Liver (tissue), 9 donors: Measurements from ENCODE around the gene MAOB. TPM values are rescaled to one million over a fixed set of nuclear protein-coding genes. Genes with fewer than 3 reads are reported as not detected.
"Not testable (repeated sequence)": the region's sequence is repeated elsewhere in the genome, so short reads cannot be mapped to it uniquely, and the experiment has no call there.

Source experiments
- DNase-seq: peaks from one replicate; pipeline ENCODE4 v3.0.0-alpha.2; 2017; ENCODE audit warnings: low spot score
- H3K27ac ChIP-seq, 2 donors: one replicate each; pipeline ENCODE4 v1.7.0; 2013; ENCODE audit warnings: inconsistent platforms in 2 of 2, low read length in 2 of 2, control low read depth in 1 of 2, low read depth in 1 of 2, mild to moderate bottlenecking in 1 of 2
- H3K27me3 ChIP-seq, 4 donors: one replicate each; pipeline versions ENCODE4 v1.6.1 to v1.7.0; 2013; ENCODE audit warnings: low read length in 3 of 4, inconsistent platforms in 1 of 4, mild to moderate bottlenecking in 1 of 4, moderate library complexity in 1 of 4; ENCODE audit not compliant: control insufficient read depth in 4 of 4, insufficient read depth in 4 of 4
- H3K36me3 ChIP-seq, 4 donors: one replicate each; pipeline versions ENCODE4 v1.6.1 to v1.7.0; 2013; ENCODE audit warnings: low read length in 3 of 4, mild to moderate bottlenecking in 3 of 4, low read depth in 1 of 4, moderate library complexity in 1 of 4; ENCODE audit not compliant: control insufficient read depth in 4 of 4, insufficient read depth in 3 of 4
- H3K4me1 ChIP-seq, 4 donors: one replicate each; pipeline versions ENCODE4 v1.6.1 to v1.7.0; 2013; ENCODE audit warnings: low read length in 3 of 4, mild to moderate bottlenecking in 3 of 4, moderate library complexity in 1 of 4; ENCODE audit not compliant: control insufficient read depth in 4 of 4, insufficient read depth in 4 of 4
- H3K4me3 ChIP-seq, 3 donors: one replicate each; pipeline versions ENCODE4 v1.6.1 to v1.7.0; 2013; ENCODE audit warnings: low read length in 3 of 3, control low read depth in 1 of 3, low read depth in 1 of 3, mild to moderate bottlenecking in 1 of 3
- H3K9ac ChIP-seq, 2 donors: one replicate each; pipeline ENCODE4 v1.7.0; 2013; ENCODE audit warnings: low read length in 2 of 2, mild to moderate bottlenecking in 2 of 2, moderate library complexity in 2 of 2, control low read depth in 1 of 2, low read depth in 1 of 2
- H3K9me3 ChIP-seq, 4 donors: one replicate each; pipeline versions ENCODE4 v1.6.1 to v1.7.0; 2013; ENCODE audit warnings: low read length in 3 of 4; ENCODE audit not compliant: control insufficient read depth in 4 of 4
- EGR1 ChIP-seq, 2 donors: IDR thresholded peaks; 2 replicates each; pipeline ENCODE4 v1.6.1; 2016 to 2018; ENCODE audit warnings: antibody characterized with exemption in 2 of 2, low read depth in 2 of 2
- GABPA ChIP-seq, 2 donors: IDR thresholded peaks in 1 of 2; conservative IDR thresholded peaks in 1 of 2; 2 replicates each; pipeline ENCODE4 v1.6.1; 2016; ENCODE audit warnings: antibody characterized with exemption in 2 of 2, mild to moderate bottlenecking in 1 of 2, moderate library complexity in 1 of 2
- HNF4A ChIP-seq, 2 donors: conservative IDR thresholded peaks; 2 replicates each; pipeline ENCODE4 v1.6.1; 2016; ENCODE audit warnings: antibody characterized with exemption in 2 of 2, mild to moderate bottlenecking in 2 of 2
- JUND ChIP-seq, 2 donors: IDR thresholded peaks; 2 replicates each; pipeline ENCODE4 v1.6.1; 2016; ENCODE audit warnings: antibody characterized with exemption in 2 of 2
- NR2F2 ChIP-seq: IDR thresholded peaks from 2 replicates; pipeline ENCODE4 v1.6.1; 2016; ENCODE audit warnings: antibody characterized with exemption
- RAD21 ChIP-seq, 2 donors: IDR thresholded peaks; 2 replicates each; pipeline ENCODE4 v1.6.1; 2016; ENCODE audit warnings: antibody characterized with exemption in 2 of 2, mild to moderate bottlenecking in 2 of 2
- RXRA ChIP-seq, 2 donors: IDR thresholded peaks; 2 replicates each; pipeline ENCODE4 v1.6.1; 2017 to 2018; ENCODE audit warnings: antibody characterized with exemption in 2 of 2, mild to moderate bottlenecking in 1 of 2
- TAF1 ChIP-seq: conservative IDR thresholded peaks from 2 replicates; pipeline ENCODE4 v1.6.1; 2016; ENCODE audit warnings: antibody characterized with exemption, mild to moderate bottlenecking
- YY1 ChIP-seq: IDR thresholded peaks from 2 replicates; pipeline ENCODE4 v1.6.1; 2016; ENCODE audit warnings: antibody characterized with exemption, mild to moderate bottlenecking
- WGBS: extraction: QIAGEN DNeasy Blood & Tissue Kit; methylation state at CpG from one replicate; pipeline ENCODE4 v1.1.7; 2013; 5-methylcytosine and 5-hydroxymethylcytosine counted together
- polyA plus RNA-seq, 2 donors: library from polyadenylated mRNA; stranded (reverse) in 1 of 2; unstranded in 1 of 2; fragments of 200-250 nt in 1 of 2; fragments of >200 nt in 1 of 2; fragmentation: Nextera tagmentation in 1 of 2; extraction: Ambion mirVana in 1 of 2; gene quantifications; one replicate each; pipeline versions ENCODE4 v1.2.1 to v1.2.3, GENCODE V29; 2013 to 2015
- total RNA-seq, 2 donors: library from RNA; depleted of rRNA; stranded (reverse); fragments of >200 nt; gene quantifications; one replicate each; pipeline ENCODE4 v1.2.3, GENCODE V29; 2014
- TF ChIP-seq, protein P1 (sequence below): IDR thresholded peaks from 2 replicates; pipeline ENCODE4 v1.6.1; 2016; ENCODE audit warnings: antibody characterized with exemption
- TF ChIP-seq, protein P2 (sequence below): fragments of 150-350 bp; IDR thresholded peaks from 2 replicates; pipeline ENCODE4 v1.5.1; 2017; ENCODE audit warnings: improper control_type of control experiment, low read depth, low read length; ENCODE audit not compliant: missing input control
- TF ChIP-seq, protein P3 (sequence below): IDR thresholded peaks from 2 replicates; pipeline ENCODE4 v1.6.1; 2016; ENCODE audit warnings: antibody characterized with exemption, mild to moderate bottlenecking
- donor health status: healthy.
- donor health status: healthy.
- donor health status: healthy.
- donor health status: healthy.
- donor health status: healthy.

The MAOB gene
- total RNA-seq (10 to 100 TPM; 34.0 to 52.9 TPM), polyA plus RNA-seq (10 to 100 TPM; 92.4 to 96.3 TPM)

DNA sequence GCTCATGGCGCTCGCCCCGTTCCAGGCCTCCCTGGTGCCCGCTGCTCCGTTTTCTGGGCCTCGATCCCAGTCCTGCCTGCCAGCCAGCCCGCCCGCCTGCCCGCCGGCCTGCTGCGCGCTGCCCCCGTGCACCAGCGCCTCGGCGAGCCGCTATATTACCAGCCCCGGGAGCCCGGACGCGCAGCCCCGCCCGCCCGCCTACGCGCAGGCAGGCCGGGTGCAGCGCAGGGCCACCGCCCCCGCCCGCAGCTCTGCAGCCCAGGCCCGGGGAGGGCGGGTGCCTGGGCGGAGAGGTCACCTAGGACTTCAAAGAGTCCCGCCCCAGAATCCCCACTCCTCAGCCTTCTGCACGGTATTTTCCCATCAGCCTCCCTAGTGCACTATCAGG lies at the start of gene MAOB:
MAOB (minus strand) TSS at position 157 of the 388 bp plus-strand sequence; CDS start at position 6, 151 bp downstream.
- Histone ChIP-seq H3K4me1 (peaks cover 4 to 6% (median 5%) of the 10 kb centered on the region in 4 donors), H3K27me3 (no peaks in the 10 kb centered on the region), H3K36me3 (no peaks in the 10 kb centered on the region), H3K4me3 (peak within 1 kb of the TSS; percentile 1 to 74 (median 69)), H3K27ac (peak within 1 kb of the TSS; percentile 63 to 91), H3K9me3 (no peaks in the 10 kb centered on the region), H3K9ac (peak within 1 kb of the TSS in 1 of 2 donors; percentile 76)
- WGBS = under 1% methylated on average over 36 of the region's 36 CpGs
- peak; percentile 43 for DNase-seq
- TF ChIP-seq YY1 (peak; percentile 9), RXRA (IDR thresholded peaks at IDR 0.05) (peak in 1 of 2 donors; percentile 4), EGR1 (IDR thresholded peaks at IDR 0.05; ENCODE audit: low read depth in 2 of 2) (peak; percentile 15 to 87), RAD21 (IDR thresholded peaks at IDR 0.05) (no peak)
- TF ChIP-seq, protein P1, sequence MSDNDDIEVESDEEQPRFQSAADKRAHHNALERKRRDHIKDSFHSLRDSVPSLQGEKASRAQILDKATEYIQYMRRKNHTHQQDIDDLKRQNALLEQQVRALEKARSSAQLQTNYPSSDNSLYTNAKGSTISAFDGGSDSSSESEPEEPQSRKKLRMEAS = no peak

DNA sequence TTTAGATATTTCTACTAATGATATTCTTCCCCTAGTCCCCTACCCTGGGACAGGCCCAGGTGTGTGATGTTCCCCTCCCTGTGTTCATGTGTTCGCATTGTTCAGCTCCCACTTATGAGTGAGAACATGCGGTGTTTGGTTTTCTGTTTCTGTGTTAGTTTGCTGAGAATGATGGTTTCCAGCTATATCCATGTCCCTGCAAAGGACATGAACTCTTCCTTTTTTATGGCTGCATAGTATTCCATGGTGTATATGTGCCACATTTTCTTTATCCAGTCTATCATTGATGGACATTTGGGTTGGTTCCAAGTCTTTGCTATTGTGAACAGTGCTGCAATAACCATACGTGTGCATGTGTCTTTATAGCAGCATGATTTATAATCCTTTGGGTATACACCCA lies 39.8 kb upstream of the MAOB start:
- H3K9me3 ChIP-seq, H3K4me3 ChIP-seq, H3K4me1 ChIP-seq, H3K36me3 ChIP-seq, H3K9ac ChIP-seq, H3K27me3 ChIP-seq, H3K27ac ChIP-seq, DNase-seq: not testable (repeated sequence)
- 95% methylated on average over 3 of the region's 3 CpGs for WGBS

DNA sequence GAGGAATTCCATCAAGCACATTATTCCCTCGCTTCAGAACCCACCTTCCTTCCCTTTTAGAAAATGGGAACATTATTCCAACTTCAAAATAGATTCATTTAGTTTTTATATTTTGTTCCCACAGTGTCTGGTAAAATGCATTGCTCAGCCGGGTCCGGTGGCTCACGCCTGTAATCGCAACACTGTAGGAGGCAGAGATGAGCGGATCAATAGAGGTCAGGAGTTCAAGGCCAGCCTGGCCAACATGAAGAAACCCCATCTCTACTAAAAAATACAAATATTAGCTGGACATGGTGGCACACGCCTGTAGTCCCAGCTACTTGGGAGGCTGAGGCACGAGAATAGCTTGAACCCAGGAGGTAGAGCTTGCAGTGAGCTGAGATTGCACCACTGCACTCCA lies 28.5 kb upstream of the MAOB start:
- TF ChIP-seq HNF4A (conservative IDR thresholded peaks at IDR 0.05) (peak; percentile 26 to 43), NR2F2 (peak; percentile 24), RXRA (IDR thresholded peaks at IDR 0.05) (peak in 1 of 2 donors; percentile 36)
- not testable (repeated sequence) for DNase-seq

DNA sequence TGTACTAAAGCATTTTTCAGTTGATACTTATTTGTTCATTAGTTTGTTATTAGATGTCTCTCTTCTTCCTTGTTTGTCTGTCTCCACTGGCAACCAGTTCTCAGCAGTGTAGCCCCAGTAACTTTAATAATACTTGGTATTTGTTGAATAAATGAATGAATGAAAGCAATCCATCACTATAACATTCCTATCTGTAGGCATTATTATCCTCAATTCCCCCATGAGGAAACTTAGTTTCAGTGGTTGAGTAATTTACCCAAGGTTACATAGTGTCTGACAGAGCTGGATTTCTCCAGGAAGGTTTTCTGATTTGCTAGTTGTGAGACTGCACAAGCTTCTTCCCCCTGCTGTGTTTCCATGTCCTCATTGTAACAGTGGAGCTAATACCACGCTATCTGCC lies 27.8 kb upstream of the MAOB start:
- H3K27ac ChIP-seq = no peak overlapping the region
- no peak for DNase-seq
- H3K4me3 ChIP-seq = no peak overlapping the region
- H3K27me3 ChIP-seq = no peaks in the 10 kb centered on the region
- TF ChIP-seq NR2F2 (no peak), RXRA (IDR thresholded peaks at IDR 0.05) (no peak), HNF4A (conservative IDR thresholded peaks at IDR 0.05) (no peak)
- H3K9me3 ChIP-seq = no peaks in the 10 kb centered on the region
- no peak overlapping the region for H3K9ac ChIP-seq
- WGBS = 82% methylated on average over 1 of the region's 1 CpG
- H3K36me3 ChIP-seq = no peaks in the 10 kb centered on the region
- H3K4me1 ChIP-seq = peaks cover 0 to 1% (median 0%) of the 10 kb centered on the region in 4 donors

More for the DNA sequence above, 28.5 kb upstream of the MAOB start:
- H3K9ac ChIP-seq, H3K36me3 ChIP-seq, H3K27ac ChIP-seq, H3K4me1 ChIP-seq, H3K4me3 ChIP-seq, H3K9me3 ChIP-seq, H3K27me3 ChIP-seq: not testable (repeated sequence)
- 46% methylated on average over 8 of the region's 8 CpGs for WGBS

DNA sequence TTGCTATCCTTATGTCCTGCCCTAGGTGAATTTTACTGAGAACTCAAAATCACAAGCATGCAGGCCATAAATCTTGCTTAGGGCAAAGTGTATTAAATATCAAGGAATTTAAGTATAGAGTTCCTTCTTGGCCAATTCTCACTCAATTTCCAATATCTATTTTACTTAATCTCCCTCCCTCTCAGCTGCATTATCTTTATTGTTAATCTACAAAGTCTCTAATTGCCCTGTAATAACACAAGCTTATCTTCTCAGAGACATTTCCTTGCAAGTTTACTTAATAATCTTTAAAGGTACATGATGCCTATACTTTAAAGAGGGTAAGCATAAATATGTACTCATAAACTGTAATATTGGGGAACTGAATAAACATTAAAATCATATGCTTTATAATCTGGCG lies 26.9 kb upstream of the MAOB start:
- Histone ChIP-seq H3K9ac (no peak overlapping the region), H3K4me3 (no peak overlapping the region), H3K27ac (no peak overlapping the region), H3K36me3 (no peaks in the 10 kb centered on the region), H3K9me3 (no peaks in the 10 kb centered on the region), H3K27me3 (no peaks in the 10 kb centered on the region), H3K4me1 (peaks cover 0 to 1% (median 0%) of the 10 kb centered on the region in 4 donors)
- WGBS = 97% methylated on average over 1 of the region's 1 CpG
- no peak for DNase-seq
- TF ChIP-seq NR2F2 (no peak), HNF4A (conservative IDR thresholded peaks at IDR 0.05) (no peak), EGR1 (IDR thresholded peaks at IDR 0.05; ENCODE audit: low read depth in 2 of 2) (no peak), YY1 (no peak), JUND (IDR thresholded peaks at IDR 0.05) (no peak), GABPA (IDR thresholded peaks at IDR 0.05 in 1 of 2, conservative IDR thresholded peaks at IDR 0.05 in 1 of 2) (no peak), TAF1 (no peak), RXRA (IDR thresholded peaks at IDR 0.05) (no peak)
- TF ChIP-seq, protein P2, sequence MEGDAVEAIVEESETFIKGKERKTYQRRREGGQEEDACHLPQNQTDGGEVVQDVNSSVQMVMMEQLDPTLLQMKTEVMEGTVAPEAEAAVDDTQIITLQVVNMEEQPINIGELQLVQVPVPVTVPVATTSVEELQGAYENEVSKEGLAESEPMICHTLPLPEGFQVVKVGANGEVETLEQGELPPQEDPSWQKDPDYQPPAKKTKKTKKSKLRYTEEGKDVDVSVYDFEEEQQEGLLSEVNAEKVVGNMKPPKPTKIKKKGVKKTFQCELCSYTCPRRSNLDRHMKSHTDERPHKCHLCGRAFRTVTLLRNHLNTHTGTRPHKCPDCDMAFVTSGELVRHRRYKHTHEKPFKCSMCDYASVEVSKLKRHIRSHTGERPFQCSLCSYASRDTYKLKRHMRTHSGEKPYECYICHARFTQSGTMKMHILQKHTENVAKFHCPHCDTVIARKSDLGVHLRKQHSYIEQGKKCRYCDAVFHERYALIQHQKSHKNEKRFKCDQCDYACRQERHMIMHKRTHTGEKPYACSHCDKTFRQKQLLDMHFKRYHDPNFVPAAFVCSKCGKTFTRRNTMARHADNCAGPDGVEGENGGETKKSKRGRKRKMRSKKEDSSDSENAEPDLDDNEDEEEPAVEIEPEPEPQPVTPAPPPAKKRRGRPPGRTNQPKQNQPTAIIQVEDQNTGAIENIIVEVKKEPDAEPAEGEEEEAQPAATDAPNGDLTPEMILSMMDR = no peak
- TF ChIP-seq, protein P3, sequence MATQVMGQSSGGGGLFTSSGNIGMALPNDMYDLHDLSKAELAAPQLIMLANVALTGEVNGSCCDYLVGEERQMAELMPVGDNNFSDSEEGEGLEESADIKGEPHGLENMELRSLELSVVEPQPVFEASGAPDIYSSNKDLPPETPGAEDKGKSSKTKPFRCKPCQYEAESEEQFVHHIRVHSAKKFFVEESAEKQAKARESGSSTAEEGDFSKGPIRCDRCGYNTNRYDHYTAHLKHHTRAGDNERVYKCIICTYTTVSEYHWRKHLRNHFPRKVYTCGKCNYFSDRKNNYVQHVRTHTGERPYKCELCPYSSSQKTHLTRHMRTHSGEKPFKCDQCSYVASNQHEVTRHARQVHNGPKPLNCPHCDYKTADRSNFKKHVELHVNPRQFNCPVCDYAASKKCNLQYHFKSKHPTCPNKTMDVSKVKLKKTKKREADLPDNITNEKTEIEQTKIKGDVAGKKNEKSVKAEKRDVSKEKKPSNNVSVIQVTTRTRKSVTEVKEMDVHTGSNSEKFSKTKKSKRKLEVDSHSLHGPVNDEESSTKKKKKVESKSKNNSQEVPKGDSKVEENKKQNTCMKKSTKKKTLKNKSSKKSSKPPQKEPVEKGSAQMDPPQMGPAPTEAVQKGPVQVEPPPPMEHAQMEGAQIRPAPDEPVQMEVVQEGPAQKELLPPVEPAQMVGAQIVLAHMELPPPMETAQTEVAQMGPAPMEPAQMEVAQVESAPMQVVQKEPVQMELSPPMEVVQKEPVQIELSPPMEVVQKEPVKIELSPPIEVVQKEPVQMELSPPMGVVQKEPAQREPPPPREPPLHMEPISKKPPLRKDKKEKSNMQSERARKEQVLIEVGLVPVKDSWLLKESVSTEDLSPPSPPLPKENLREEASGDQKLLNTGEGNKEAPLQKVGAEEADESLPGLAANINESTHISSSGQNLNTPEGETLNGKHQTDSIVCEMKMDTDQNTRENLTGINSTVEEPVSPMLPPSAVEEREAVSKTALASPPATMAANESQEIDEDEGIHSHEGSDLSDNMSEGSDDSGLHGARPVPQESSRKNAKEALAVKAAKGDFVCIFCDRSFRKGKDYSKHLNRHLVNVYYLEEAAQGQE = no peak
- TF ChIP-seq, protein P1 = no peak
